Measurements from ENCODE around the gene INTS13.

Gene INTS13

DNA sequence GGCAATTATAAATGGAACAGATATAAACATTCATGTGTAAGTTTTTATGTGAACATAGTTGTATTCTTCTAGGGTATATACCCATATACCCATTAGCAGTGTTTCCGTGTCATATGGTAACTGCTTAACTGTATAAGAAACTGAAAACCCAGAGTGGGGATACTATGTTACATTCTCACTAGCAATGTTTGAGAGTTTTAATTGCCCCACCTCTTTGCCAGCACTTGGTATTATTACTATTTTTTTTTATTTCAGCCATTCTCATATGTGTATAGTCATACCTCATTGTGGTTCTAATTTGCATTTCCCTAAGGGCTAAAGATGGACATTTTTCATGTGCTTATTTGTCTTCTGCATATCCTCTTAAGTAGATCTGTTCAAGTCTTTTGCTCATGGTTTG is 76.1 kb downstream of the INTS13 start:
- Histone ChIP-seq H3K27me3 (no peaks in the 10 kb centered on the region; the same call in 1 of the 2 replicates), H3K9me3 (no peaks in the 10 kb centered on the region), H3K4me1 (no peaks in the 10 kb centered on the region; the same call in 1 of the 2 replicates), H3K4me3 (ENCODE audit: low read depth, low read length) (no peak overlapping the region), H3K36me3 (no peaks in the 10 kb centered on the region)
- no peak for DNase-seq
- TF ChIP-seq, protein P1, sequence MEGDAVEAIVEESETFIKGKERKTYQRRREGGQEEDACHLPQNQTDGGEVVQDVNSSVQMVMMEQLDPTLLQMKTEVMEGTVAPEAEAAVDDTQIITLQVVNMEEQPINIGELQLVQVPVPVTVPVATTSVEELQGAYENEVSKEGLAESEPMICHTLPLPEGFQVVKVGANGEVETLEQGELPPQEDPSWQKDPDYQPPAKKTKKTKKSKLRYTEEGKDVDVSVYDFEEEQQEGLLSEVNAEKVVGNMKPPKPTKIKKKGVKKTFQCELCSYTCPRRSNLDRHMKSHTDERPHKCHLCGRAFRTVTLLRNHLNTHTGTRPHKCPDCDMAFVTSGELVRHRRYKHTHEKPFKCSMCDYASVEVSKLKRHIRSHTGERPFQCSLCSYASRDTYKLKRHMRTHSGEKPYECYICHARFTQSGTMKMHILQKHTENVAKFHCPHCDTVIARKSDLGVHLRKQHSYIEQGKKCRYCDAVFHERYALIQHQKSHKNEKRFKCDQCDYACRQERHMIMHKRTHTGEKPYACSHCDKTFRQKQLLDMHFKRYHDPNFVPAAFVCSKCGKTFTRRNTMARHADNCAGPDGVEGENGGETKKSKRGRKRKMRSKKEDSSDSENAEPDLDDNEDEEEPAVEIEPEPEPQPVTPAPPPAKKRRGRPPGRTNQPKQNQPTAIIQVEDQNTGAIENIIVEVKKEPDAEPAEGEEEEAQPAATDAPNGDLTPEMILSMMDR (IDR thresholded peaks at IDR 0.05; ENCODE audit: low read depth, low read length): no peak

DNA sequence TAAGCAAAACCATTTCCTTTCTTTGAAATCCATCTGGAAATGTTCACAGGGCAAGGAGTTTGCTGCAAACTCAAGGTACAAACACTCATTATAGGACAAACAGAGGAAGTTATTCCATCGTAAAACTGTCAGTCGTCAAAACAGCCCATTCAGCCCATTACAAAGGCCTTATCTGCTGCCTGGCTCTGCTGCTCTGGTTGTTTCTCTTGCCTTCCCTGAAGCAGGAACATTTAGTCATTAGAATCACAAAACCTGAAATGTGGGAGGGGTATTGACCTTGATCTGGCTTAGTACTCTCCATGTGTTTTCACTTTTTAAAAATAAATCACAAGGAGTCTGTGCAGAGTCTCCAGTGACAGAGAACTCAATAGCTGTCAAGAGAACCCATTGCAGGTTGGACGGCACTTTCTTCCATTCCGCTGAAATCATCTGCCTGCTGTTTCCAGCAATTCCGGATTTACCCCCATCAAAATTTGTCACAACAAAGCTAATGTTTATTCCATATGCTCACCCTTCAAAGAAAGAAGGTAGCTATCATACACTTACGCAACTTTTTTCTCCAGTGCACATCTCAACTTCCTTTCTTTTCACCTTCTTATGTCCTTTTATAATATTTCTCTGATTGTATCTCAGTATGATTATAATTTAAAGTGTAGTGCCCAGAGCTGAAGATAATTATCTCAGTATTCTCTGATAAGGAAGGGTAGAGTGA is 80.2 kb downstream of the INTS13 start:
- no peaks in the 10 kb centered on the region for H3K9me3 ChIP-seq
- no peaks in the 10 kb centered on the region for H3K36me3 ChIP-seq
- DNase-seq: no peak
- TF ChIP-seq, protein P1 (IDR thresholded peaks at IDR 0.05; ENCODE audit: low read depth, low read length): no peak
- no peak overlapping the region for H3K4me3 ChIP-seq (ENCODE audit: low read depth, low read length)
- peaks cover 3% of the 10 kb centered on the region; the same call in 1 of the 2 replicates for H3K4me1 ChIP-seq
- no peaks in the 10 kb centered on the region; the same call in 1 of the 2 replicates for H3K27me3 ChIP-seq

DNA sequence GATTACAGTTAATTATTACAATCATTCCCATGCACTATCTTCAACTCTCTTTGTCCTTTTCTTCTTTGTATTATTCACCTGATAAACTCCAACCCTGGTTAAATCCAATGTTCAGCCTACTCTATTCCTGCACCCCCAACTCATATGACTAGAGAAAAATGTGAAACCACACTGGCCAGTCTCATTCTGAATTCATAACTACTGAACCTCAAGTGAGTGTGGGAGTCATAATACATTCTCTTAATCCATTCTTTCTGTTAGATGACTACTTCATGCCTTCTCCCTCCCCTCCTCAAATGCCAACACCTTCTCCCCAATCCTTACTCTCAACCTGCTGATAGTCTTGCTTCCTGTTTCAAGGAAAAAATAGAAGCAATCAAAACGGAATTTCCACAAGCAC is 82.4 kb downstream of the INTS13 start:
- peaks cover 3% of the 10 kb centered on the region; the same call in 1 of the 2 replicates for H3K4me1 ChIP-seq
- no peak overlapping the region for H3K4me3 ChIP-seq (ENCODE audit: low read depth, low read length)
- no peaks in the 10 kb centered on the region for H3K9me3 ChIP-seq
- TF ChIP-seq, protein P1 (IDR thresholded peaks at IDR 0.05; ENCODE audit: low read depth, low read length): no peak
- H3K36me3 ChIP-seq: no peaks in the 10 kb centered on the region
- H3K27me3 ChIP-seq: no peaks in the 10 kb centered on the region; the same call in 1 of the 2 replicates
- DNase-seq: no peak
